Measurements from ENCODE around the gene RER1.
A peak's percentile ranks its signal among the peaks of the same experiment; 100 is the strongest.

Gene RER1

DNA sequence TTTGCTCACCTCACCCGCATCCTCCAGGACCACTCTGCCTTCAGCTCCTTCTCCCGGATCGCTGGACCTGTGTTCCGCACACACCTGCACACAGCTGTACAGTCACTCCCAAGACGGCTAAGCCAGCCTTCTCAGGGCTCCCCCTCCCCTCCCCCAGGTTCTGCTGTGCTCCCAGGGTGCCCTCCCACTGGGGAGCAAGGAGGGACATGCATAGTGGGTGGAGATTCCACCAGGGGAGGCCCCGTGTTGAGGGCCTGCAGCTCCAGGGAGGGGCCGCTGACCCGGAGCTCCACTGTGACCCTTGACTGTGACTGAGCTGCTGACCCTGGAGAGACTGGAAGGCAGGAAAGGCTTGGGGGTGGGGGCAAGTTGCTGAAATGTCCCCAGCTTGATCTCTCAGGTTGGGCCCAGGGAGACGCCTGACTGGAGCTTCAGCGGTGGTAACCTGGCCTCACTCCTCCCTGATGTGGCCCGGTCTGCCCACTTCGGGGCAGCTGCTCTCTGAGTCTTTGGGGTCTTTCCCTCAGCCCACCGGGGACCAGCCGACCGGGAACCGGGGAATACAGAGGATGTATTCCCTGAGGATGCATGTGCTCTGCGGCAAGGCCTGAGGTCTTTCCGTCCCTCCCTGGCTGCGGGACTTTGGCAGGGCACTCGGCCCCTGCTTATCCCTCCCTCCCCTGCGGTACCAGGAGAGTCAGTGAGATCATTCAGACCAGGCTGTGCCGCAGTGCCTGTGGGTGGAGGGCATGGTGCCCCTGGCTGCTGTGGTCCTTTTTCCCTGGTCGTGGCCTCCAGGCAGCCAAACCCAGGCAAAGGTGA lies 55.8 kb downstream of the RER1 start:
- DNase-seq, result no peak

DNA sequence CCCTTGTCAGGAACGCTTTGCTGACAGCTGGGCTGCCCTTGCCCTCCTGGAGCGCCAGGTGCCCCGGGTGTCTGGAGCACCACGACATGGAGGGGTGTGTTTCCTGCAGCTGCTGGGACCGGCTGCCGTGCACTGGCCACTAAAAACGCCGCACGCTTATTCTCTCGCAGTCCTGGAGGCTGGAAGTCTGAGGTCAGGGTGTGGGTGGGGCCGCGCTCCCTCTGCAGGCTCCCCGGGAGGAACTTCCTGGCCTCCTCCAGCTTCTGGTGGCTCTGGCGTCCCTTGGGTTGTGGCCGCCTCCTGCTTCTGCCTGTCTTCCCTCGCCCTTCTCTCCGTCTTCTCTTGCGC lies 56.4 kb downstream of the RER1 start:
- peak in 1 of 2 donors; percentile 4 for DNase-seq

DNA sequence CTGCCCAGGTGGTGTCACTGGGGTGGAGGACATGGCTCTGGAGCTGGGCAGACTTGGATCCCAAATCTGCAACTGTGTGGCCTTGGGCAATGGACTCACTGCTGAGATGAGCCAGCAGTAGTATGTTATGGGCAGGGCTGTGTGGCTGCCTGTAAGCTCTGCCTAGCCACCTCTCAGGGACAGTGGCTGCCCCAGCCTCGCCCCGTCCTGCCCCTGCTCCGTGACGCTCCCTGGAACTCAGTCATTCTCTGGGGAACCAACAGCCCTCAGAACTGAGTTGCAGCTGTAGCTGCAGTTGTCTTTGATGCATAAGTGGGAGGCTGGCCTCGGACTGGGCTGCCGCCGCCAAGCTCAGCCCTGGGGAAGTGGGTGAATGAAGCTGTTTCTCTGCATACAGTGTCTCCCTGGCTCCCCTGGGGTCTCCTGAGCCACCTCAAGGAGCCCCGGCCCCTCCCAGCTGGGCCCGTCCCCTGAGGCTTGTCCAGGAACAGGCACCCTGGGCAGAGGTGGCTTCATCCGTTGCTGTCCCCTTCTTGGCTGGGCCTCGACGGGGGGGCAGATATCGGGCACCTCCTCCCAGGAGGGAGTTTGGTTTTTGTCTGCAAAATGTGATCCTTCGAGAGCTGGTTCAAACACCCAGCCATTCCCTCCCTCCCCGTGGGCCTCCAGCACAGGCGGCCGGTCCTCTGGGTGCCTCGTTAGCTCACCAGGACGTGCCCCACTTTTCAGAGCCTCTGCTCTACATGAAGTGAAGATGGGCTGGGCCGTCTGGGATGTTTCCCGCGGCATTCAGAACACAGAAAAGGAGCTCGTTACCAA lies 58.2 kb downstream of the RER1 start:
- no peak for DNase-seq

- DNase-seq, result no peak
Measured at GRCh38 chr1:2451741-2452140, 60.1 kb downstream of the RER1 start.

DNA sequence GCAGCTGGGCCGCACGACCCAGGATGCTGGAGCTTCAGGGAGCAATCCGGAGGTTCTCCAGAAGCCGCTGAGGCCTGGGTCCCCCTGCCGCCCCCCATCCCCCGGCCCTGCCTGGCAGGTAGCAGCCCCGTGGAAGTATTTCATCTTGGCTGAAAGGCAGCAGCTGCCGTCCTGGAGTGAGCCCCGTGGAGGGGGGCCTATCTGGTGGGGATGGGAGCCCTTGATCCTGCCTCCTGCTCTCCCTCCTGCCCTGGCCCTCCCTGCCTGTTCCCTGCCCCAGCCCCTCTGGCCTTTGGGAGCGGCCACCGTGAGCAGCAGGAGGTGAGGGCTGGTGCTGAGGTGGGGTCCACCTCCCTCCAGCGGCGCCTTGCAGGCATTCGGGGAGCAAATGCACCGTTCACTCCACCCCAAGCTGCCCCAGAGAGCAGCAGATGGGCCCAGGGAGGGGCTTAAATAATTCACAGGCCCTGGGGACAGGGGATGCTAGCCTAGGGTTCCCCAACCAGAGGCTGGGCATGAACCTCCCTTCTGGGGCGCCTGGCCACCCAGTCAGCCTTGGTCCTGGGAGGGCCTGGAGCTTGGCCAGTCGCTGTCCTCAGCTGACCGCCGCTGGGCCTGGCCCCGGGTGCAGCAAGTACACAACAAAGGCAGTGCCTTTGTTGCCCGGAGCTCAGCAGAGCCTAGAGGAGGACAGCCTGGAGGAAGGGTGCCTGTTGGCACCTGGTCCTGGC lies 60.7 kb downstream of the RER1 start:
- DNase-seq, result no peak

GRCh38 chr1:2452932-2453315 lies 61.3 kb downstream of the RER1 start:
- no peak for DNase-seq

- DNase-seq, result no peak
Measured at GRCh38 chr1:2454227-2454626, 62.6 kb downstream of the RER1 start.

All from inflammatory macrophage (primary cell).